Fibroblast of pulmonary artery (primary cell): ENCODE results near the gene VANGL1.

ENCODE experiments used
- DNase-seq: peaks from one replicate; pipeline ENCODE4 v3.0.0-alpha.2; 2010; ENCODE audit warnings: low read depth
- H3K4me3 ChIP-seq: replicated peaks from 2 replicates; pipeline ENCODE4 v1.5.1; 2011; ENCODE audit warnings: low read depth, mild to moderate bottlenecking, control low read depth, low read length, moderate library complexity
- CTCF ChIP-seq: IDR thresholded peaks from 2 replicates; pipeline ENCODE4 v1.5.1; 2011; ENCODE audit warnings: mild to moderate bottlenecking, control low read depth, low read length, inconsistent platforms; ENCODE audit errors: missing control alignments

VANGL1 gene

GRCh38 chr1:115746021-115746690 lies 104.4 kb downstream of the VANGL1 start:
- no peak for TF ChIP-seq CTCF
- H3K4me3 ChIP-seq: no peak overlapping the region
- no peak for DNase-seq
